ENCODE results near the gene CD244. TPM values are rescaled to one million over a fixed set of nuclear protein-coding genes. Genes with fewer than 3 reads are reported as not detected.
"Not testable (repeated sequence)": the region's sequence is repeated elsewhere in the genome, so short reads cannot be mapped to it uniquely, and the experiment has no call there.

CD244 gene
- total and polyA plus RNA-seq, 8 donors = 0.15 to 1.1 (median 0.43) TPM; not detected in 3

DNA sequence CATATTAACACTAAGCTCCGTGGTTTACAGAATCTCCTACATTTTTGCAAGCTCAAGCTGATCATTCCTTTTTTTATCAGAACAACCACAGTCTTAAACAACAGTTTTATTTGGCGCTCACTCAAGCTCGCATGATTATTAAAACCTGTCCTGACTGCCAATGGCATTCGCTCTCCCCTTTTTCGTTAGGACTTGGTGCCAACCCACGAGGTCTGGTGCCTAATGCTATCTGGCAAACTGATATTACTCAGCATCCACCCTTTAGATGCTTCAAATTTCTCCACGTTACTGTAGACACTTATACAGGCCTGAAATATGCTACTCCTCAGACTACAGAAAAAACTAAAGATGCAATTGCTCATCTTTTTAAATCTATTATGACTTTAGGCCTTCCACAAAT lies 45.3 kb upstream of the CD244 start:
- peak overlapping the region in 4 of 5 donors; percentile 10 to 54 (median 44) for H3K27ac ChIP-seq
- H3K27me3 ChIP-seq = no peaks in the 10 kb centered on the region

DNA sequence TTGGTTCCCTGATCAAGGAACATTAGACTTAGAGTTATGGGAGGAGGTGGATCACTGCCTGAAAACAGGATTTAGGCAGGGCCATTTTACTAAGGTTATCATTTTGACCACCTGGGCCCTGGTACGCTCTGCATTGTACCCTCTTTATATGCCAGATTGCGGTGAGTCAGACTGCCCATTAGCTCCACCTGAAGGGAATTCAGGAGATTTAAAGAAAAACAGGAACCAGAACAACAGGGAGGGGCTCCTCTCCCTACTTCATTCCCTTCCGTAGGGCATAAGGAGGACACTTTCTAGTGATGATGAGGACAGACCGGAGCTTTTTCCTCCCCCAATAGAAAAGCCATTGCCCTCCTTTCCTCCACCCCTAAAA lies 42.9 kb upstream of the CD244 start:
- Histone ChIP-seq H3K27ac (peak overlapping the region; percentile 52 to 77 (median 70)), H3K4me1 (peaks cover 3 to 45% (median 23%) of the 10 kb centered on the region in 4 donors), H3K36me3 (no peaks in the 10 kb centered on the region), H3K9me3 (no peaks in the 10 kb centered on the region), H3K4me3 (no peak overlapping the region), H3K27me3 (no peaks in the 10 kb centered on the region)
- TF ChIP-seq, protein P1, sequence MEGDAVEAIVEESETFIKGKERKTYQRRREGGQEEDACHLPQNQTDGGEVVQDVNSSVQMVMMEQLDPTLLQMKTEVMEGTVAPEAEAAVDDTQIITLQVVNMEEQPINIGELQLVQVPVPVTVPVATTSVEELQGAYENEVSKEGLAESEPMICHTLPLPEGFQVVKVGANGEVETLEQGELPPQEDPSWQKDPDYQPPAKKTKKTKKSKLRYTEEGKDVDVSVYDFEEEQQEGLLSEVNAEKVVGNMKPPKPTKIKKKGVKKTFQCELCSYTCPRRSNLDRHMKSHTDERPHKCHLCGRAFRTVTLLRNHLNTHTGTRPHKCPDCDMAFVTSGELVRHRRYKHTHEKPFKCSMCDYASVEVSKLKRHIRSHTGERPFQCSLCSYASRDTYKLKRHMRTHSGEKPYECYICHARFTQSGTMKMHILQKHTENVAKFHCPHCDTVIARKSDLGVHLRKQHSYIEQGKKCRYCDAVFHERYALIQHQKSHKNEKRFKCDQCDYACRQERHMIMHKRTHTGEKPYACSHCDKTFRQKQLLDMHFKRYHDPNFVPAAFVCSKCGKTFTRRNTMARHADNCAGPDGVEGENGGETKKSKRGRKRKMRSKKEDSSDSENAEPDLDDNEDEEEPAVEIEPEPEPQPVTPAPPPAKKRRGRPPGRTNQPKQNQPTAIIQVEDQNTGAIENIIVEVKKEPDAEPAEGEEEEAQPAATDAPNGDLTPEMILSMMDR (IDR thresholded peaks at IDR 0.05) = no peak
- TF ChIP-seq EP300 (IDR thresholded peaks at IDR 0.05) = no peak
- TF ChIP-seq POLR2A (IDR thresholded peaks at IDR 0.05) = no peak
- TF ChIP-seq POLR2AphosphoS5 (IDR thresholded peaks at IDR 0.05) = no peak
- WGBS, 5 donors = 40 to 74% (median 63%) methylated on average over 4 of the region's 4 CpGs
- no peak for DNase-seq
- intact Hi-C loops (cut with DNase I; ENCODE audit: low total_unique reads) = no loop called here

More for the DNA sequence above, 45.3 kb upstream of the CD244 start:
- Histone ChIP-seq H3K4me3 (no peak overlapping the region), H3K9me3 (no peaks in the 10 kb centered on the region), H3K36me3 (no peaks in the 10 kb centered on the region), H3K4me1 (peaks cover 3 to 61% (median 37%) of the 10 kb centered on the region in 4 donors)
- TF ChIP-seq, protein P1 (IDR thresholded peaks at IDR 0.05) = no peak
- TF ChIP-seq EP300 (IDR thresholded peaks at IDR 0.05) (no peak), POLR2A (IDR thresholded peaks at IDR 0.05) (no peak), POLR2AphosphoS5 (IDR thresholded peaks at IDR 0.05) (peak; percentile 2 to 67 (median 49))
- DNase-seq = peak in 1 of 2 donors; percentile 82
- intact Hi-C loops (cut with DNase I; ENCODE audit: low total_unique reads) = no loop called here
- WGBS, 5 donors = 25 to 57% (median 40%) methylated on average over 7 of the region's 7 CpGs

DNA sequence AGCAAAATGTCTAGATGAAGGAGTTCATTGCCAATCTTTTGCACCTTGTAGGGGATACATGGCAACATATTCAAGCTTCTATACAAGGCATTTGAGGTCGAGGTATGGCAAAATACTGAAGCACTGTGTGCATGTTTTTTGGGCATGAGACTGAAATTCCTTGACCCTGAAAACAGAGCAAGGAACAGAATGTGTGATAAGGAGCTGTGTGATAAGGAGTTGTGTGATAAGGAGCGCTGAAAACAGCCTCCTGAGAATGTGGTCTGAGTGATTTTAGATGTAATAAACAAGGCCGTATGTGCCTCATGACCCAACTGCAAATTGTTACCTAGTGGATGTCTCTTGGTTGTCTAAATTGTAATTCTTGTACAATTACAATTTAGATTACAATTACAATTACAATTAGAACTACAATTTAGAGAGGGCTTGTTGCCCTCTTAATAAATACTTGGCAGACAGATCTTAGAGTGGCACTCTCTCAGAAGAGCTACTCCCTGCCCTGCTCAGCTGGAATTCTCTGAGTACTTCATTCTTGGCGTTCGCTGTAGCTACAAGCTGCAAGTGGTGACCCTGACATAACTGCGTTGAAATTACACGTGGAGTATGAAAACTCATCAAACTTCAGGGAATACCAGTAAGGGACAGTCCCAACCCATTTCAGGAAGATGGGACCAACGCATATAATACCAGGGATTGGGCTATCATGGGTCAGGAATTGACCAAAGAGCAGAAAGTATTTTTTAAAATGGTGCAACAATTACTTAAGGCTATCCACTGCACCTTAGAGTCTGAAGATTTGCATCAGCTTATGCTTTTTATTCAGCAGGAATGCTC lies 42.3 kb upstream of the CD244 start:
- 28 to 48% (median 31%) methylated on average over 8 of the region's 8 CpGs for WGBS, 5 donors
- Histone ChIP-seq H3K27ac (peak overlapping the region; percentile 52 to 79 (median 70)), H3K9me3 (no peaks in the 10 kb centered on the region), H3K36me3 (no peaks in the 10 kb centered on the region), H3K4me3 (no peak overlapping the region), H3K4me1 (peaks cover 3 to 42% (median 22%) of the 10 kb centered on the region in 4 donors), H3K27me3 (no peaks in the 10 kb centered on the region)
- intact Hi-C loops (cut with DNase I; ENCODE audit: low total_unique reads) = no loop called here
- TF ChIP-seq, protein P1 (IDR thresholded peaks at IDR 0.05) = no peak
- TF ChIP-seq POLR2A (IDR thresholded peaks at IDR 0.05) (no peak), POLR2AphosphoS5 (IDR thresholded peaks at IDR 0.05) (peak; percentile 10 to 65 (median 62))
- DNase-seq = peak in 1 of 2 donors; percentile 30

DNA sequence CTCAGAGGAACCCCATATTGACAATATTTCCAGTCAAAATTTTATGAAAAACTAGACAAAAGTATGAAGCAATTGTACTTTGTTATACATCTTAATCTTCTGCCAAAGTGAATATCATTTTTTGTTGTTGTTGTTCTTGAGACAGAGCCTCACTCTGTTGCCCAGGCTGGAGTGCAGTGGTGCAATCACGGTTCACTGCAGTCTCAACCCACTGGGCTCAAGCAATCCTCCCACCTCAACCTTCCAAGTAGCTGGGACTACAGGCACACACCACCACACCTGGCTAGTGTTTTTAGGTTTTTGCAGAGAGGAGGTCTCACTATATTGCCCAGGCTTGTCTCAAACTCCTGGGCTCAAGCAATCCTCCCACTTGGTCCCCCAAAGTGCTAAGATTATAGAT lies 39.6 kb upstream of the CD244 start:
- H3K27ac ChIP-seq; H3K9me3 ChIP-seq; H3K36me3 ChIP-seq; H3K4me3 ChIP-seq; intact Hi-C loops (cut with DNase I; ENCODE audit: low total_unique reads); DNase-seq; H3K27me3 ChIP-seq: not testable (repeated sequence)
- peaks cover 3 to 27% (median 16%) of the 10 kb centered on the region in 4 donors for H3K4me1 ChIP-seq
- 70 to 95% (median 83%) methylated on average over 1 of the region's 1 CpG for WGBS, 5 donors

DNA sequence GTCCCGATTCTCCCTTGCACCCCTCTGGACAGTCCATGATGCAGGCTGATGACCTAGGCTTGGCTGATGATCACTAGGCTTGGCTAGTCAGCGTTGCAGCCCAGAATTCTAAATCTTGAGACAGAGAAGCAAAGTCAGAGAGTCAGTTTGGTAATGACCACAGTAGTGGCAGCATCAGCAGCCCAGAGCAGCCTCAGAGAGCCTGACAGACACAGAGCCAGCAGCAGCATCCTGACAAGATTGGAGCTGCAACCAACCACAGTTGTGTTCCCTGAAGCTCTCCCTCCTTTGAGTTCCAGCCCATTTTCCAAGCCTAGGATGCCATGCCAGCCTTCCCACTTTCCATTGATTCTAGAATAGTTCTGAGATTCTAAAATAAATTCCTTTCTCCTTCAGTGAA lies 39.1 kb upstream of the CD244 start:
- WGBS, 5 donors = 89 to 97% (median 91%) methylated on average over 2 of the region's 2 CpGs; no CpG with 5 or more reads in 1 of the 5 donors
- DNase-seq = no peak
- intact Hi-C loops (cut with DNase I; ENCODE audit: low total_unique reads) = no loop called here
- Histone ChIP-seq H3K36me3 (no peaks in the 10 kb centered on the region), H3K4me3 (no peak overlapping the region), H3K27me3 (no peaks in the 10 kb centered on the region), H3K27ac (no peak overlapping the region), H3K4me1 (peaks cover 3 to 22% (median 14%) of the 10 kb centered on the region in 4 donors), H3K9me3 (no peaks in the 10 kb centered on the region)
- no peak for TF ChIP-seq POLR2AphosphoS5 (IDR thresholded peaks at IDR 0.05)
- TF ChIP-seq, protein P1 (IDR thresholded peaks at IDR 0.05) = no peak
- no peak for TF ChIP-seq EP300 (IDR thresholded peaks at IDR 0.05)
- TF ChIP-seq POLR2A (IDR thresholded peaks at IDR 0.05) = no peak

DNA sequence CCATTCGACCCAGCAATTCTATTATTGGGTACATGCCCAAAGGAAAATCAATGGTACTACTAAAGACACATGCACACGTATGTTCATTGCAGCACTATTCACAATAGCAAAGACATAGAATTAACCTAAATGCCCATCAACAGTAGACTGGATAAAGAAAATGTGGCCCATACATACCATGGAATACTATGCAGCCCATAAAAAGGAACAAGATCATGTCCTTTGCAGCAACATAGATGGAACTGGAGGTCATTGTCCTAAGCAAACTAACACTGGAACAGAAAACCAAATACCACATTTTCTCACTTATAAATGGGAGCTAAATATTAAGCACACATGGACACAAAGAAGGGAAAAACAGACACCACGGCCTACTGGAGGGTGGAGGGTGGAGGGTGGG lies 38.0 kb upstream of the CD244 start:
- H3K36me3 ChIP-seq; DNase-seq; H3K27me3 ChIP-seq; intact Hi-C loops (cut with DNase I; ENCODE audit: low total_unique reads); H3K4me3 ChIP-seq; H3K27ac ChIP-seq; H3K9me3 ChIP-seq: not testable (repeated sequence)
- WGBS, 5 donors = 39 to 67% (median 49%) methylated on average over 3 of the region's 3 CpGs
- peaks cover 3 to 14% (median 7%) of the 10 kb centered on the region in 4 donors for H3K4me1 ChIP-seq

DNA sequence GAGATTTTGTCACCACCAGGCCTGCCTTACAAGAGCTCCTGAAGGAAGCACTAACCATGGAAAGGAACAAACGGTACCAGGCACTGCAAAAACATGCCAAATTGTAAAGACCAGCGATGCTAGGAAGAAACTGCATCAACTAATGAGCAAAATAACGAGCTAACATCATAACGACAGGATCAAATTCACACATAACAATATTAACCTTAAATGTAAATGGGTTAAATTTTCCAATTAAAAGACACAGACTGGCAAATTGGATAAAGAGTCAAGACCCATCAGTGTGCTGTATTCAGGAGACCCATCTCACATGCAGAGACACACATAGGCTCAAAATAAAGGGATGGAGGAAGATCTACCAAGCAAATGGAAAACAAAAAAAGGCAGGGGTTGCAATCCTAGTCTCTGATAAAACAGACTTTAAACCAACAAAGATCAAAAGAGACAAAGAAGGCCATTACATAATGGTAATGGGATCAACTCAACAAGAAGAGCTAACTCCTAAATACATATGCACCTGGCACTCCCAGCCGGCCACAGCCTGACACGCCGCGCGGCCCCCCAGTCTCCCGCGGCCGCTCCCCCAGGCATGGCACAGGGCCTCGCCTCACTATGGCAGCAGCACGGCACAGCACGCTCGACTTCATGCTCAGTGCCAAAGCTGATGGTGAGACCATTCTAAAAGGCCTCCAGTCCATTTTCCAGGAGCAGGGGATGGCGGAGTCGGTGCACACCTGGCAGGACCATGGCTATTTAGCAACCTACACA lies 31.9 kb upstream of the CD244 start:
- H3K27ac ChIP-seq; DNase-seq; H3K27me3 ChIP-seq; H3K4me3 ChIP-seq; intact Hi-C loops (cut with DNase I; ENCODE audit: low total_unique reads); H3K9me3 ChIP-seq; H3K36me3 ChIP-seq; H3K4me1 ChIP-seq: not testable (repeated sequence)
- 91 to 97% (median 95%) methylated on average over 18 of the region's 18 CpGs for WGBS, 5 donors

Data from stomach (tissue), 9 donors.